Uterus (tissue), 4 donors: ENCODE data around the gene CKLF. TPM values are rescaled to one million over a fixed set of nuclear protein-coding genes. Genes with fewer than 3 reads are reported as not detected.

Source experiments
- DNase-seq, 2 donors: peaks; one replicate each; pipeline ENCODE4 v3.0.0-alpha.2; 2019 to 2020
- H3K27ac ChIP-seq, 2 donors: fragments of 200-600 bp; sonication (generic); 1 replicate in 1 of 2; 2 replicates in 1 of 2; pipeline ENCODE4 v1.5.1; 2016 to 2018
- H3K27me3 ChIP-seq, 2 donors: fragments of 200-600 bp; sonication (generic); one replicate each; pipeline ENCODE4 v1.5.1; 2018 to 2019; ENCODE audit warnings: control low read depth in 1 of 2
- H3K36me3 ChIP-seq, 2 donors: fragments of 200-600 bp; sonication (generic); one replicate each; pipeline ENCODE4 v1.5.1; 2019; ENCODE audit warnings: control low read depth in 1 of 2
- H3K4me1 ChIP-seq, 2 donors: fragments of 200-600 bp; sonication (generic); one replicate each; pipeline ENCODE4 v1.5.1; 2018 to 2019; ENCODE audit warnings: control low read depth in 1 of 2
- H3K4me3 ChIP-seq, 2 donors: fragments of 200-600 bp; sonication (generic); 1 replicate in 1 of 2; 2 replicates in 1 of 2; pipeline ENCODE4 v1.5.1; 2018 to 2019; ENCODE audit warnings: mild to moderate bottlenecking in 1 of 2
- H3K9me3 ChIP-seq, 2 donors: fragments of 200-600 bp; sonication (generic); one replicate each; pipeline ENCODE4 v1.5.1; 2019; ENCODE audit warnings: control low read depth in 1 of 2
- CTCF ChIP-seq, 4 experiments: fragments of 200-600 bp in 2 of 4; fragments of 450-650 bp in 2 of 4; sonication (generic) in 2 of 4; IDR thresholded peaks; one replicate each; pipeline ENCODE4 v1.5.1; 2016 to 2019; ENCODE audit warnings: antibody characterized with exemption in 4 of 4, mild to moderate bottlenecking in 2 of 4, moderate library complexity in 1 of 4
- POLR2A ChIP-seq, 2 donors: fragments of 450-650 bp; IDR thresholded peaks; one replicate each; pipeline ENCODE4 v1.6.1; 2016; ENCODE audit warnings: antibody characterized with exemption in 2 of 2, mild to moderate bottlenecking in 1 of 2, moderate library complexity in 1 of 2
- intact Hi-C: fragments of 100-400 bp; cut with DNase I; formaldehyde crosslinking; loops from one replicate; pipeline ENCODE4 v1.15.1; 2023; ENCODE audit warnings: low total_unique reads
- total RNA-seq, 4 donors: library from RNA; depleted of rRNA in 3 of 4; stranded (reverse); fragments of >200 nt in 3 of 4; gene quantifications; one replicate each; pipeline versions ENCODE4 v1.1.0 to v1.2.4, GENCODE V29; 2014 to 2023
- donor health status: DM: yes; HTN: yes; CAD: no.

The CKLF gene
- total RNA-seq, 4 donors from 2014 or later: 31.3 to 118 (median 68.6) TPM

- H3K4me3 ChIP-seq: no peak overlapping the region
- H3K27ac ChIP-seq: peak overlapping the region; percentile 12 to 28
- TF ChIP-seq POLR2A (IDR thresholded peaks at IDR 0.05) (no peak), CTCF (IDR thresholded peaks at IDR 0.05) (no peak)
- H3K9me3 ChIP-seq: no peaks in the 10 kb centered on the region
- no peaks in the 10 kb centered on the region for H3K36me3 ChIP-seq
- no peaks in the 10 kb centered on the region for H3K27me3 ChIP-seq
- no peak for DNase-seq
- peaks cover 6 to 22% of the 10 kb centered on the region in 2 donors for H3K4me1 ChIP-seq
- intact Hi-C loops: no loop called here
Measured at GRCh38 chr16:66519482-66520373, 32.6 kb upstream of the CKLF start.

DNA sequence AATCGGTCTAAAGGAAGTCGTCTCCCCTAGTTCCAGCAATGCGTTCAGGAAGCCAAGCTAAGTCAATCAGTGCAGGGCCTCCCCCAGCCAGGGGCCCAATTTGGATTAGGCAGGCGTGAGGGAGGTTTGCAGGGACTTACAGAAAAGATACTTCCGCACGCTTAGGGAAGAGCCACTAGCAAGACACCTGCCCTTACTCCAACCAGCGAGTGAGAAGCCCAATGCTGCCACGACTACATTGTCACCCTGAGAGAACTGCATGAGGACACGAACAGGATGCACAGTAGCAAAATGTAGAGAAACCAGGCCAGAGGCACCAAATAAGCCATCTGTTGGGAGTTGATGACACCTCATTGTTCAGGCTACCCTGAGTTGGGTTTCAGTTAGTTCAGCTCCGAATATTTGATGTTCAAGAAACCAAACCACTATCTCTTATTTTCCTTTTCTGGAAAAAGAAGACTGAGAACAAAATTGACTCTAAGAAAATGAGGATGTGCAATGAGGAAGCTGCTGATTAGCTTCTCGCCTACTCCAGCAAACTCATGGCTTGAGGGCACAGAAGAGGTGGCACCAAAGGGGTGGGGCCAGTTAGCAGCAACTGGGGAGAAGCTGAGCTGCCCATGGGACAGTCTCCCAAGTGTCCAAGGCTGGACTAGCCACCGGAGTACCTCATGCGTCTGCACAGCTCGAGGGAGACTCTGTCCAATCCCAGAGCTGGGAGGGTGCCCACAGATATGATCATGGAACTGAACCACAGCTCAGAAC, 31.8 kb upstream of the CKLF start:
- Histone ChIP-seq H3K4me3 (no peak overlapping the region), H3K36me3 (no peaks in the 10 kb centered on the region), H3K9me3 (no peaks in the 10 kb centered on the region), H3K27me3 (no peaks in the 10 kb centered on the region), H3K4me1 (peaks cover 6 to 18% of the 10 kb centered on the region in 2 donors), H3K27ac (peak overlapping the region; percentile 28 to 51)
- TF ChIP-seq CTCF (IDR thresholded peaks at IDR 0.05) (no peak), POLR2A (IDR thresholded peaks at IDR 0.05) (no peak)
- intact Hi-C loops: no loop called here
- DNase-seq: no peak

- H3K36me3 ChIP-seq: no peaks in the 10 kb centered on the region
- H3K27me3 ChIP-seq: no peaks in the 10 kb centered on the region
- intact Hi-C loops: no loop called here
- H3K27ac ChIP-seq: peak overlapping the region; percentile 23 to 51
- TF ChIP-seq CTCF (IDR thresholded peaks at IDR 0.05): no peak
- TF ChIP-seq POLR2A (IDR thresholded peaks at IDR 0.05): no peak
- DNase-seq: no peak
- H3K9me3 ChIP-seq: no peaks in the 10 kb centered on the region
- H3K4me1 ChIP-seq: peaks cover 2 to 11% of the 10 kb centered on the region in 2 donors
- H3K4me3 ChIP-seq: no peak overlapping the region
Measured at GRCh38 chr16:66521252-66521713, 31.1 kb upstream of the CKLF start.

DNA sequence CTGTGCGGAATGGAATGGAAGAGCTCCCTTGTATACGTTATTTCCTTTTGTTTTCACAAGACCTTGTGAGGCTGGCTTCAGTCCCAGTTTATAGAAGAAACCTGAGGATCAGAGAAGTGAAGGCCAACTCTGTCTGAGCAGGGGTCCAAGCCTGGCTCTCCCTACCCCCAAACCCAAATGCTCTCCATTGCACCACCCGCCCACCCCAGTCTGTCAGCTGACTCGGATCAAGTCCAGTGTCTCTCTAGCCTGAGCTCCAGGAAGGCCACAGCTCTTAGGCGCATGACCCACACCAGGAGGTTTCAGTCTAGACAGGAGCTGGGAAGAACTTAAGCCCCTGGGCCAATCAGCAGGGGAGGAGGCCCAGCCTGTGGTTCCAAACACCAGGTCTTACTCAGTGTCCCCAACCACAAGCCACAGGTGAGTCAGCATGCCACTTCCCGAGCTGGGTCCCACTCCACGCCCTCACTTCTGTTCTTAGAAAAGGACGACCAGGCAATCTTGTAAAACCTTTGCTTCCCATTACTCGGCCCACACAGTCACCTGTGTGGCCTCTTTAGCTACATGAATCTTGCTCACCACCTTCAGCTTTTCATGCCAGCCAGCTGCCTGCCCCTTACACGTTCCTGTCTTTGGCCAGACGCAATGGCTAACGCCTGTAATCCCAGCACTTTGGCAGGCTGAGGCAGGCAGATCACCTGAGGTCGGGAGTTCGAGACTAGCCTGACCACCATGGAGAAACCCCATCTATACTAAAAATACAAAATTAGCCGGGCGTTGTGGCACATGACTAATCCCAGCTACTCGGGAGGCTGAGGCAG, 30.2 kb upstream of the CKLF start:
- Histone ChIP-seq H3K9me3 (no peaks in the 10 kb centered on the region), H3K36me3 (no peaks in the 10 kb centered on the region), H3K4me3 (no peak overlapping the region), H3K27ac (peak overlapping the region in 1 of 2 donors; percentile 23), H3K4me1 (peaks cover 0 to 7% of the 10 kb centered on the region in 2 donors), H3K27me3 (no peaks in the 10 kb centered on the region)
- no peak for TF ChIP-seq POLR2A (IDR thresholded peaks at IDR 0.05)
- TF ChIP-seq CTCF (IDR thresholded peaks at IDR 0.05): no peak
- intact Hi-C loops: no loop called here
- no peak for DNase-seq
